ENCODE results near the gene EFNA5. TPM values are rescaled to one million over a fixed set of nuclear protein-coding genes. Genes with fewer than 3 reads are reported as not detected.

Gene EFNA5
- total RNA-seq, 1 experiment from 2014 or later: 0.22 TPM

DNA sequence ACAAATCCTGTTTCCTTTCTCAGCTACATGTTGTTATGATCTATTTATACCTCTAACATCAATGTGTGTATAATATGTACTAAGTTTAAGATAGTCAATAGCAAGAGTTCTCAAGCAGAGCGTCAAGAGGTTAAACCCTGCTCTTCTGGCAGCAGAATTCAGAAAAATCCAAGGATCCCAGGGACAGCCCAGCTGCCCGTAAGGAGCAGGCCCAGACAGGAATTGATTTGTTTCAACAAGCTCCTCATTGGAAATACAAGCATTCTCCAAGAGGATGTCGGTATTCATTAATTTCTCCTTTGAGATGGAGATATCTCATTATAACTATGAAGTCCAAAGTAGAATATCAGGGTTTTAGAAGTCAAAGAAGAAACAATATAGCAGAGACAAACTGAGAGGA is 14.9 kb downstream of the EFNA5 start:
- Histone ChIP-seq H3K4me1 (ENCODE audit: control insufficient read depth in 1 of 2, insufficient read depth in 2 of 2, low read length in 2 of 2) (no peaks in the 10 kb centered on the region), H3K9ac (ENCODE audit: low read length) (no peak overlapping the region), H2AFZ (ENCODE audit: low read depth, low read length, poor library complexity, severe bottlenecking) (no peak overlapping the region), H3K79me2 (ENCODE audit: insufficient read depth, low read length) (no peaks in the 10 kb centered on the region), H3K36me3 (ENCODE audit: control insufficient read depth in 1 of 2, insufficient read depth in 2 of 2, low read length in 2 of 2) (no peaks in the 10 kb centered on the region), H3K27me3 (ENCODE audit: insufficient read depth, low read length) (no peaks in the 10 kb centered on the region), H3K9me3 (ENCODE audit: control insufficient read depth in 1 of 2, insufficient read depth in 1 of 2, low read depth in 1 of 2, low read length in 2 of 2) (no peaks in the 10 kb centered on the region), H3K27ac (ENCODE audit: low read depth, low read length) (no peak overlapping the region), H4K20me1 (ENCODE audit: insufficient read depth) (no peaks in the 10 kb centered on the region), H3K4me2 (ENCODE audit: low read length) (no peak overlapping the region), H3K9me2 (ENCODE audit: insufficient read depth) (no peaks in the 10 kb centered on the region), H3K4me3 (replicated peaks in 1 of 2; ENCODE audit: low read depth in 1 of 2, low read length in 2 of 2) (no peak overlapping the region)
- no TSS peak for BruUV-seq (replicated peaks)
- ChIA-PET RAD21 (ENCODE audit: low non-redundant PET in 1 of 2, low total read pairs in 2 of 2, uncharacterized antibody in 2 of 2, unreplicated experiment in 2 of 2) (no interaction called here), POLR2A (no interaction called here), CTCF (no interaction called here)
- DNase-seq (ENCODE audit: low read depth, low spot score) (no peak), ATAC-seq (no peak)
- TF ChIP-seq CBX3 (IDR thresholded peaks at IDR 0.05; ENCODE audit: low read depth): no peak
- no peak for TF ChIP-seq SP1 (IDR thresholded peaks at IDR 0.05; ENCODE audit: low read depth)
- no peak for TF ChIP-seq EZH2phosphoT487 (IDR thresholded peaks at IDR 0.05; ENCODE audit: borderline replicate concordance)
- TF ChIP-seq EZH2 (IDR thresholded peaks at IDR 0.05): no peak
- no peak for TF ChIP-seq ZFX (IDR thresholded peaks at IDR 0.05)
- no peak for TF ChIP-seq JUND (IDR thresholded peaks at IDR 0.05)
- TF ChIP-seq FOSL1 (IDR thresholded peaks at IDR 0.05; ENCODE audit: low read depth): no peak
- TF ChIP-seq, protein P1, sequence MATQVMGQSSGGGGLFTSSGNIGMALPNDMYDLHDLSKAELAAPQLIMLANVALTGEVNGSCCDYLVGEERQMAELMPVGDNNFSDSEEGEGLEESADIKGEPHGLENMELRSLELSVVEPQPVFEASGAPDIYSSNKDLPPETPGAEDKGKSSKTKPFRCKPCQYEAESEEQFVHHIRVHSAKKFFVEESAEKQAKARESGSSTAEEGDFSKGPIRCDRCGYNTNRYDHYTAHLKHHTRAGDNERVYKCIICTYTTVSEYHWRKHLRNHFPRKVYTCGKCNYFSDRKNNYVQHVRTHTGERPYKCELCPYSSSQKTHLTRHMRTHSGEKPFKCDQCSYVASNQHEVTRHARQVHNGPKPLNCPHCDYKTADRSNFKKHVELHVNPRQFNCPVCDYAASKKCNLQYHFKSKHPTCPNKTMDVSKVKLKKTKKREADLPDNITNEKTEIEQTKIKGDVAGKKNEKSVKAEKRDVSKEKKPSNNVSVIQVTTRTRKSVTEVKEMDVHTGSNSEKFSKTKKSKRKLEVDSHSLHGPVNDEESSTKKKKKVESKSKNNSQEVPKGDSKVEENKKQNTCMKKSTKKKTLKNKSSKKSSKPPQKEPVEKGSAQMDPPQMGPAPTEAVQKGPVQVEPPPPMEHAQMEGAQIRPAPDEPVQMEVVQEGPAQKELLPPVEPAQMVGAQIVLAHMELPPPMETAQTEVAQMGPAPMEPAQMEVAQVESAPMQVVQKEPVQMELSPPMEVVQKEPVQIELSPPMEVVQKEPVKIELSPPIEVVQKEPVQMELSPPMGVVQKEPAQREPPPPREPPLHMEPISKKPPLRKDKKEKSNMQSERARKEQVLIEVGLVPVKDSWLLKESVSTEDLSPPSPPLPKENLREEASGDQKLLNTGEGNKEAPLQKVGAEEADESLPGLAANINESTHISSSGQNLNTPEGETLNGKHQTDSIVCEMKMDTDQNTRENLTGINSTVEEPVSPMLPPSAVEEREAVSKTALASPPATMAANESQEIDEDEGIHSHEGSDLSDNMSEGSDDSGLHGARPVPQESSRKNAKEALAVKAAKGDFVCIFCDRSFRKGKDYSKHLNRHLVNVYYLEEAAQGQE (IDR thresholded peaks at IDR 0.05; ENCODE audit: low read depth): no peak
- TF ChIP-seq, protein P2, sequence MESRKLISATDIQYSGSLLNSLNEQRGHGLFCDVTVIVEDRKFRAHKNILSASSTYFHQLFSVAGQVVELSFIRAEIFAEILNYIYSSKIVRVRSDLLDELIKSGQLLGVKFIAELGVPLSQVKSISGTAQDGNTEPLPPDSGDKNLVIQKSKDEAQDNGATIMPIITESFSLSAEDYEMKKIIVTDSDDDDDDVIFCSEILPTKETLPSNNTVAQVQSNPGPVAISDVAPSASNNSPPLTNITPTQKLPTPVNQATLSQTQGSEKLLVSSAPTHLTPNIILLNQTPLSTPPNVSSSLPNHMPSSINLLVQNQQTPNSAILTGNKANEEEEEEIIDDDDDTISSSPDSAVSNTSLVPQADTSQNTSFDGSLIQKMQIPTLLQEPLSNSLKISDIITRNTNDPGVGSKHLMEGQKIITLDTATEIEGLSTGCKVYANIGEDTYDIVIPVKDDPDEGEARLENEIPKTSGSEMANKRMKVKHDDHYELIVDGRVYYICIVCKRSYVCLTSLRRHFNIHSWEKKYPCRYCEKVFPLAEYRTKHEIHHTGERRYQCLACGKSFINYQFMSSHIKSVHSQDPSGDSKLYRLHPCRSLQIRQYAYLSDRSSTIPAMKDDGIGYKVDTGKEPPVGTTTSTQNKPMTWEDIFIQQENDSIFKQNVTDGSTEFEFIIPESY (IDR thresholded peaks at IDR 0.05; ENCODE audit: extremely low read depth, insufficient replicate concordance, low read length): no peak
- no peak for TF ChIP-seq RAD21 (IDR thresholded peaks at IDR 0.05; ENCODE audit: low read depth)
- TF ChIP-seq, protein P3, sequence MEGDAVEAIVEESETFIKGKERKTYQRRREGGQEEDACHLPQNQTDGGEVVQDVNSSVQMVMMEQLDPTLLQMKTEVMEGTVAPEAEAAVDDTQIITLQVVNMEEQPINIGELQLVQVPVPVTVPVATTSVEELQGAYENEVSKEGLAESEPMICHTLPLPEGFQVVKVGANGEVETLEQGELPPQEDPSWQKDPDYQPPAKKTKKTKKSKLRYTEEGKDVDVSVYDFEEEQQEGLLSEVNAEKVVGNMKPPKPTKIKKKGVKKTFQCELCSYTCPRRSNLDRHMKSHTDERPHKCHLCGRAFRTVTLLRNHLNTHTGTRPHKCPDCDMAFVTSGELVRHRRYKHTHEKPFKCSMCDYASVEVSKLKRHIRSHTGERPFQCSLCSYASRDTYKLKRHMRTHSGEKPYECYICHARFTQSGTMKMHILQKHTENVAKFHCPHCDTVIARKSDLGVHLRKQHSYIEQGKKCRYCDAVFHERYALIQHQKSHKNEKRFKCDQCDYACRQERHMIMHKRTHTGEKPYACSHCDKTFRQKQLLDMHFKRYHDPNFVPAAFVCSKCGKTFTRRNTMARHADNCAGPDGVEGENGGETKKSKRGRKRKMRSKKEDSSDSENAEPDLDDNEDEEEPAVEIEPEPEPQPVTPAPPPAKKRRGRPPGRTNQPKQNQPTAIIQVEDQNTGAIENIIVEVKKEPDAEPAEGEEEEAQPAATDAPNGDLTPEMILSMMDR (IDR thresholded peaks at IDR 0.05 in 2 of 3, conservative IDR thresholded peaks at IDR 0.05 in 1 of 3; ENCODE audit: borderline replicate concordance in 1 of 3, insufficient read depth in 1 of 3, low read depth in 2 of 3, low read length in 2 of 3): no peak
- TF ChIP-seq, protein P4, sequence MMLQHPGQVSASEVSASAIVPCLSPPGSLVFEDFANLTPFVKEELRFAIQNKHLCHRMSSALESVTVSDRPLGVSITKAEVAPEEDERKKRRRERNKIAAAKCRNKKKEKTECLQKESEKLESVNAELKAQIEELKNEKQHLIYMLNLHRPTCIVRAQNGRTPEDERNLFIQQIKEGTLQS (IDR thresholded peaks at IDR 0.05): no peak
- no peak for TF ChIP-seq ZNF274 (IDR thresholded peaks at IDR 0.05; ENCODE audit: low read depth, low read length)
- TF ChIP-seq, protein P5, sequence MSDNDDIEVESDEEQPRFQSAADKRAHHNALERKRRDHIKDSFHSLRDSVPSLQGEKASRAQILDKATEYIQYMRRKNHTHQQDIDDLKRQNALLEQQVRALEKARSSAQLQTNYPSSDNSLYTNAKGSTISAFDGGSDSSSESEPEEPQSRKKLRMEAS (IDR thresholded peaks at IDR 0.05): no peak
- no peak for TF ChIP-seq SRF (IDR thresholded peaks at IDR 0.05; ENCODE audit: low read depth)
- TF ChIP-seq SIN3A (IDR thresholded peaks at IDR 0.05; ENCODE audit: low read depth): no peak
- TF ChIP-seq EGR1 (IDR thresholded peaks at IDR 0.05; ENCODE audit: low read depth): no peak
- no peak for TF ChIP-seq POLR2AphosphoS5 (IDR thresholded peaks at IDR 0.05; ENCODE audit: low read depth, low read length)
- no peak for TF ChIP-seq ELF1 (IDR thresholded peaks at IDR 0.05; ENCODE audit: borderline replicate concordance, low read depth)
- intact Hi-C loops (cut with micrococcal nuclease): no loop called here
